GM13977 (cell line): Measurements from ENCODE around the gene NTNG1.
"Not testable (repeated sequence)": the region's sequence is repeated elsewhere in the genome, so short reads cannot be mapped to it uniquely, and the experiment has no call there.

Experiments used
- DNase-seq: peaks from one replicate; pipeline ENCODE4 v3.0.0; 2012; ENCODE audit warnings: low spot score
- CTCF ChIP-seq: IDR thresholded peaks from 2 replicates; pipeline ENCODE4 v1.5.1; 2012; ENCODE audit warnings: mild to moderate bottlenecking, control low read depth; ENCODE audit not compliant: insufficient read depth; ENCODE audit errors: extremely low read depth, missing control alignments
- in situ Hi-C: fragments of 300-500 bp; cut with MboI; formaldehyde crosslinking; loops from one replicate; pipeline ENCODE4 v1.12.0; 2022; ENCODE audit warnings: low sequenced_read_pairs, low pct_unique_long_range_greater_than_20kb, mixed read lengths, inconsistent platforms; ENCODE audit not compliant: unreplicated experiment

NTNG1 gene

GRCh38 chr1:107153014-107153413 lies 12.2 kb downstream of the NTNG1 start:
- no peak for DNase-seq
- in situ Hi-C loops, result no loop called here
- TF ChIP-seq CTCF, result no peak

GRCh38 chr1:107158496-107158895 lies 17.7 kb downstream of the NTNG1 start:
- DNase-seq, result no peak
- in situ Hi-C loops, result no loop called here
- no peak for TF ChIP-seq CTCF

GRCh38 chr1:107158991-107159390 lies 18.2 kb downstream of the NTNG1 start:
- DNase-seq, result no peak
- no peak for TF ChIP-seq CTCF
- in situ Hi-C loops, result no loop called here

- DNase-seq, result no peak
- in situ Hi-C loops, result no loop called here
- no peak for TF ChIP-seq CTCF
These were observed 21.9 kb downstream of the NTNG1 start for GRCh38 chr1:107162745-107163144.

GRCh38 chr1:107164901-107165300 lies 24.1 kb downstream of the NTNG1 start:
- in situ Hi-C loops, DNase-seq: not testable (repeated sequence)

- no peak for DNase-seq
- no peak for TF ChIP-seq CTCF
- in situ Hi-C loops, result no loop called here
These were observed 28.8 kb downstream of the NTNG1 start for GRCh38 chr1:107169615-107170014.

- no peak for TF ChIP-seq CTCF
- in situ Hi-C loops, result no loop called here
- DNase-seq, result no peak
These were observed 30.5 kb downstream of the NTNG1 start for GRCh38 chr1:107171333-107171732.
